HEK293 (cell line): Measurements from ENCODE around the gene ZNF624.
A peak's percentile ranks its signal among the peaks of the same experiment; 100 is the strongest.

Source experiments
- GFI1B ChIP-seq: fragments of 450-650 bp; formaldehyde crosslinking; IDR thresholded peaks from 2 replicates; pipeline ENCODE4 v1.5.1; 2016; ENCODE audit warnings: missing biosample characterization, missing genetic modification characterization
- HOXC10 ChIP-seq: sonication (generic); formaldehyde crosslinking; IDR thresholded peaks from 2 replicates; pipeline ENCODE4 v1.8.1; 2023; ENCODE audit warnings: mild to moderate bottlenecking, missing genetic modification reagents
- OSR2 ChIP-seq: fragments of 450-650 bp; formaldehyde crosslinking; IDR thresholded peaks from 2 replicates; pipeline ENCODE4 v1.5.1; 2016; ENCODE audit warnings: missing biosample characterization, missing genetic modification characterization
- PBX3 ChIP-seq: sonication (generic); formaldehyde crosslinking; IDR thresholded peaks from 2 replicates; pipeline ENCODE4 v1.8.1; 2022; ENCODE audit warnings: mild to moderate bottlenecking, moderate library complexity, missing genetic modification reagents
- PRDM1 ChIP-seq: fragments of 450-650 bp; formaldehyde crosslinking; IDR thresholded peaks from 2 replicates; pipeline ENCODE4; 2016; ENCODE audit warnings: missing biosample characterization, missing genetic modification characterization
- SETDB1 ChIP-seq: IDR thresholded peaks from one replicate; pipeline ENCODE4 v1.6.1; 2017; ENCODE audit warnings: mild to moderate bottlenecking, low read length, moderate library complexity, mixed read lengths; ENCODE audit not compliant: insufficient read length
- YY2 ChIP-seq: fragments of 450-650 bp; formaldehyde crosslinking; IDR thresholded peaks from 2 replicates; pipeline ENCODE4 v1.5.1; 2016; ENCODE audit warnings: missing biosample characterization, missing genetic modification characterization
- ZBTB8A ChIP-seq: fragments of 450-650 bp; formaldehyde crosslinking; IDR thresholded peaks from 2 replicates; pipeline ENCODE4 v1.5.1; 2016; ENCODE audit warnings: missing biosample characterization, missing genetic modification characterization
- ZFP3 ChIP-seq: fragments of 450-650 bp; formaldehyde crosslinking; IDR thresholded peaks from 2 replicates; pipeline ENCODE4 v1.5.1; 2016; ENCODE audit warnings: low read depth, missing biosample characterization, missing genetic modification characterization
- ZNF121 ChIP-seq: fragments of 450-650 bp; formaldehyde crosslinking; IDR thresholded peaks from 2 replicates; pipeline ENCODE4 v1.5.1; 2016; ENCODE audit warnings: missing biosample characterization, missing genetic modification characterization
- ZNF138 ChIP-seq: fragments of 450-650 bp; formaldehyde crosslinking; IDR thresholded peaks from 2 replicates; pipeline ENCODE4 v1.5.1; 2016; ENCODE audit warnings: missing biosample characterization, missing genetic modification characterization, borderline replicate concordance
- ZNF169 ChIP-seq: fragments of 450-650 bp; formaldehyde crosslinking; IDR thresholded peaks from 2 replicates; pipeline ENCODE4 v1.5.1; 2016; ENCODE audit warnings: missing biosample characterization, missing genetic modification characterization
- ZNF174 ChIP-seq: fragments of 450-650 bp; formaldehyde crosslinking; IDR thresholded peaks from 2 replicates; pipeline ENCODE4 v1.5.0; 2017; ENCODE audit warnings: missing biosample characterization, mild to moderate bottlenecking, missing genetic modification characterization
- ZNF175 ChIP-seq: fragments of 450-650 bp; formaldehyde crosslinking; IDR thresholded peaks from 2 replicates; pipeline ENCODE4 v1.5.1; 2016; ENCODE audit warnings: missing biosample characterization, missing genetic modification characterization
- ZNF184 ChIP-seq: fragments of 450-650 bp; IDR thresholded peaks from 2 replicates; pipeline ENCODE4 v1.5.1; 2018; ENCODE audit warnings: missing biosample characterization, mild to moderate bottlenecking, missing genetic modification characterization
- ZNF221 ChIP-seq: fragments of 450-650 bp; formaldehyde crosslinking; IDR thresholded peaks from 2 replicates; pipeline ENCODE4 v1.5.1; 2017; ENCODE audit warnings: missing biosample characterization, missing genetic modification characterization, borderline replicate concordance
- ZNF280C ChIP-seq: fragments of 450-650 bp; formaldehyde crosslinking; IDR thresholded peaks from 2 replicates; pipeline ENCODE4 v1.5.1; 2016; ENCODE audit warnings: missing biosample characterization, missing genetic modification characterization
- ZNF311 ChIP-seq: fragments of 450-650 bp; formaldehyde crosslinking; IDR thresholded peaks from 2 replicates; pipeline ENCODE4 v1.5.1; 2017; ENCODE audit warnings: missing biosample characterization, missing genetic modification characterization, borderline replicate concordance
- ZNF324 ChIP-seq: fragments of 450-650 bp; formaldehyde crosslinking; IDR thresholded peaks from 2 replicates; pipeline ENCODE4 v1.5.1; 2016; ENCODE audit warnings: missing biosample characterization, missing genetic modification characterization
- ZNF391 ChIP-seq: fragments of 450-650 bp; formaldehyde crosslinking; IDR thresholded peaks from 2 replicates; pipeline ENCODE4 v1.5.1; 2016; ENCODE audit warnings: low read depth, missing biosample characterization, missing genetic modification characterization, borderline replicate concordance
- ZNF394 ChIP-seq: fragments of 450-650 bp; formaldehyde crosslinking; IDR thresholded peaks from 2 replicates; pipeline ENCODE4 v1.5.1; 2016; ENCODE audit warnings: missing biosample characterization, missing genetic modification characterization, mild to moderate bottlenecking, moderate library complexity, borderline replicate concordance
- ZNF501 ChIP-seq: fragments of 450-650 bp; formaldehyde crosslinking; IDR thresholded peaks from 2 replicates; pipeline ENCODE4 v1.5.1; 2016; ENCODE audit warnings: missing biosample characterization, missing genetic modification characterization
- ZNF514 ChIP-seq: fragments of 450-650 bp; formaldehyde crosslinking; IDR thresholded peaks from 2 replicates; pipeline ENCODE4 v1.5.1; 2016; ENCODE audit warnings: missing biosample characterization, missing genetic modification characterization
- ZNF629 ChIP-seq: fragments of 450-650 bp; formaldehyde crosslinking; IDR thresholded peaks from 2 replicates; pipeline ENCODE4 v1.5.1; 2017; ENCODE audit warnings: missing biosample characterization, missing genetic modification characterization
- ZNF639 ChIP-seq: fragments of 450-650 bp; formaldehyde crosslinking; IDR thresholded peaks from 2 replicates; pipeline ENCODE4 v1.5.1; 2016; ENCODE audit warnings: missing biosample characterization, missing genetic modification characterization
- ZNF654 ChIP-seq: fragments of 450-650 bp; formaldehyde crosslinking; IDR thresholded peaks from 2 replicates; pipeline ENCODE4 v1.5.1; 2016; ENCODE audit warnings: low read depth, missing biosample characterization, missing genetic modification characterization
- ZNF792 ChIP-seq: fragments of 450-650 bp; formaldehyde crosslinking; IDR thresholded peaks from 2 replicates; pipeline ENCODE4 v1.5.1; 2016; ENCODE audit warnings: missing biosample characterization, missing genetic modification characterization
- ZSCAN18 ChIP-seq: fragments of 450-650 bp; formaldehyde crosslinking; IDR thresholded peaks from 2 replicates; pipeline ENCODE4 v1.5.1; 2016; ENCODE audit warnings: missing biosample characterization, missing genetic modification characterization
- TF ChIP-seq, protein P1 (sequence below): fragments of 450-650 bp; formaldehyde crosslinking; IDR thresholded peaks from 2 replicates; pipeline ENCODE4 v1.5.1; 2017; ENCODE audit warnings: missing biosample characterization, missing genetic modification characterization
- TF ChIP-seq, protein P2 (sequence below): fragments of 450-650 bp; formaldehyde crosslinking; IDR thresholded peaks from 2 replicates; pipeline ENCODE4 v1.5.0; 2017; ENCODE audit warnings: missing biosample characterization, missing genetic modification characterization, borderline replicate concordance

Gene ZNF624

GRCh38 chr17:16653367-16654041 lies at the start of gene ZNF624 (continued):
- TF ChIP-seq ZNF121 (tag by site-specific recombination) (no peak), OSR2 (tag by site-specific recombination) (no peak), ZNF792 (no peak), SETDB1 (no peak), ZNF311 (tag by site-specific recombination) (no peak), YY2 (tag by site-specific recombination) (peak; percentile 87), ZNF221 (tag by site-specific recombination) (no peak), ZNF654 (no peak), ZSCAN18 (no peak), ZFP3 (tag by site-specific recombination) (no peak), GFI1B (tag by site-specific recombination) (no peak), ZNF501 (tag by site-specific recombination) (no peak; the same call in 1 of the 2 replicates), ZNF324 (tag by site-specific recombination) (no peak), ZNF169 (tag by site-specific recombination) (no peak), ZNF514 (tag by site-specific recombination) (no peak), ZBTB8A (tag by site-specific recombination) (peak; percentile 93), ZNF394 (tag by site-specific recombination) (0 out of 2 replicates have a peak, but pooled peaks have one; percentile 13), ZNF639 (tag by site-specific recombination) (no peak), ZNF629 (tag by site-specific recombination) (peak; percentile 32; the same call in 1 of the 2 replicates), ZNF391 (tag by site-specific recombination) (0 out of 2 replicates have a peak, but pooled peaks have one; percentile 40), HOXC10 (0 out of 2 replicates have a peak, but pooled peaks have one; percentile 45), ZNF280C (tag by site-specific recombination) (no peak), PBX3 (CRISPR knock-in tag) (peak; percentile 79; the same call in 1 of the 2 replicates), ZNF138 (tag by site-specific recombination) (no peak), ZNF175 (tag by site-specific recombination) (no peak), ZNF184 (tag by site-specific recombination) (no peak), PRDM1 (no peak), ZNF174 (tag by site-specific recombination) (no peak)
- TF ChIP-seq, protein P1, sequence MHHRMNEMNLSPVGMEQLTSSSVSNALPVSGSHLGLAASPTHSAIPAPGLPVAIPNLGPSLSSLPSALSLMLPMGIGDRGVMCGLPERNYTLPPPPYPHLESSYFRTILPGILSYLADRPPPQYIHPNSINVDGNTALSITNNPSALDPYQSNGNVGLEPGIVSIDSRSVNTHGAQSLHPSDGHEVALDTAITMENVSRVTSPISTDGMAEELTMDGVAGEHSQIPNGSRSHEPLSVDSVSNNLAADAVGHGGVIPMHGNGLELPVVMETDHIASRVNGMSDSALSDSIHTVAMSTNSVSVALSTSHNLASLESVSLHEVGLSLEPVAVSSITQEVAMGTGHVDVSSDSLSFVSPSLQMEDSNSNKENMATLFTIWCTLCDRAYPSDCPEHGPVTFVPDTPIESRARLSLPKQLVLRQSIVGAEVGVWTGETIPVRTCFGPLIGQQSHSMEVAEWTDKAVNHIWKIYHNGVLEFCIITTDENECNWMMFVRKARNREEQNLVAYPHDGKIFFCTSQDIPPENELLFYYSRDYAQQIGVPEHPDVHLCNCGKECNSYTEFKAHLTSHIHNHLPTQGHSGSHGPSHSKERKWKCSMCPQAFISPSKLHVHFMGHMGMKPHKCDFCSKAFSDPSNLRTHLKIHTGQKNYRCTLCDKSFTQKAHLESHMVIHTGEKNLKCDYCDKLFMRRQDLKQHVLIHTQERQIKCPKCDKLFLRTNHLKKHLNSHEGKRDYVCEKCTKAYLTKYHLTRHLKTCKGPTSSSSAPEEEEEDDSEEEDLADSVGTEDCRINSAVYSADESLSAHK (tag by site-specific recombination) = no peak
- TF ChIP-seq, protein P2, sequence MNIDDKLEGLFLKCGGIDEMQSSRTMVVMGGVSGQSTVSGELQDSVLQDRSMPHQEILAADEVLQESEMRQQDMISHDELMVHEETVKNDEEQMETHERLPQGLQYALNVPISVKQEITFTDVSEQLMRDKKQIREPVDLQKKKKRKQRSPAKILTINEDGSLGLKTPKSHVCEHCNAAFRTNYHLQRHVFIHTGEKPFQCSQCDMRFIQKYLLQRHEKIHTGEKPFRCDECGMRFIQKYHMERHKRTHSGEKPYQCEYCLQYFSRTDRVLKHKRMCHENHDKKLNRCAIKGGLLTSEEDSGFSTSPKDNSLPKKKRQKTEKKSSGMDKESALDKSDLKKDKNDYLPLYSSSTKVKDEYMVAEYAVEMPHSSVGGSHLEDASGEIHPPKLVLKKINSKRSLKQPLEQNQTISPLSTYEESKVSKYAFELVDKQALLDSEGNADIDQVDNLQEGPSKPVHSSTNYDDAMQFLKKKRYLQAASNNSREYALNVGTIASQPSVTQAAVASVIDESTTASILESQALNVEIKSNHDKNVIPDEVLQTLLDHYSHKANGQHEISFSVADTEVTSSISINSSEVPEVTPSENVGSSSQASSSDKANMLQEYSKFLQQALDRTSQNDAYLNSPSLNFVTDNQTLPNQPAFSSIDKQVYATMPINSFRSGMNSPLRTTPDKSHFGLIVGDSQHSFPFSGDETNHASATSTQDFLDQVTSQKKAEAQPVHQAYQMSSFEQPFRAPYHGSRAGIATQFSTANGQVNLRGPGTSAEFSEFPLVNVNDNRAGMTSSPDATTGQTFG (tag by site-specific recombination) = no peak
